Measurements from ENCODE around the gene RNF32.

RNF32 gene

GRCh38 chr7:156722043-156722826 is 81.7 kb downstream of the RNF32 start:
- FAIRE-seq (no peak), DNase-seq (ENCODE audit: insufficient read length, low spot score) (no peak)
- TF ChIP-seq TAF1 (IDR thresholded peaks at IDR 0.05; ENCODE audit: low read depth, low read length) (no peak), POU2F2 (IDR thresholded peaks at IDR 0.05; ENCODE audit: low read depth, low read length) (no peak), SPI1 (IDR thresholded peaks at IDR 0.05; ENCODE audit: low read depth, low read length) (no peak), PAX5 (IDR thresholded peaks at IDR 0.05; ENCODE audit: insufficient read depth, low read length, severe bottlenecking) (no peak), POLR2AphosphoS5 (IDR thresholded peaks at IDR 0.05; ENCODE audit: low read depth, low read length) (no peak), POLR2A (IDR thresholded peaks at IDR 0.05; ENCODE audit: low read depth, low read length) (no peak)

- FAIRE-seq (no peak), DNase-seq (ENCODE audit: insufficient read length, low spot score) (no peak)
- TF ChIP-seq POLR2A (IDR thresholded peaks at IDR 0.05; ENCODE audit: low read depth, low read length) = no peak
- no peak for TF ChIP-seq PAX5 (IDR thresholded peaks at IDR 0.05; ENCODE audit: insufficient read depth, low read length, severe bottlenecking)
- no peak for TF ChIP-seq POU2F2 (IDR thresholded peaks at IDR 0.05; ENCODE audit: low read depth, low read length)
- TF ChIP-seq SPI1 (IDR thresholded peaks at IDR 0.05; ENCODE audit: low read depth, low read length) = no peak
- no peak for TF ChIP-seq TAF1 (IDR thresholded peaks at IDR 0.05; ENCODE audit: low read depth, low read length)
- no peak for TF ChIP-seq POLR2AphosphoS5 (IDR thresholded peaks at IDR 0.05; ENCODE audit: low read depth, low read length)
These were observed 84.5 kb downstream of the RNF32 start for GRCh38 chr7:156725073-156725472.

- TF ChIP-seq TAF1 (IDR thresholded peaks at IDR 0.05; ENCODE audit: low read depth, low read length) (no peak), POLR2A (IDR thresholded peaks at IDR 0.05; ENCODE audit: low read depth, low read length) (no peak), POU2F2 (IDR thresholded peaks at IDR 0.05; ENCODE audit: low read depth, low read length) (no peak), PAX5 (IDR thresholded peaks at IDR 0.05; ENCODE audit: insufficient read depth, low read length, severe bottlenecking) (no peak), POLR2AphosphoS5 (IDR thresholded peaks at IDR 0.05; ENCODE audit: low read depth, low read length) (no peak), SPI1 (IDR thresholded peaks at IDR 0.05; ENCODE audit: low read depth, low read length) (no peak)
- no peak for DNase-seq (ENCODE audit: insufficient read length, low spot score)
- FAIRE-seq = no peak
These were observed 85.4 kb downstream of the RNF32 start for GRCh38 chr7:156725936-156726335.

All from GM12891 (cell line).